ENCODE results near the gene IFT122.

IFT122 gene

GRCh38 chr3:129556890-129557547 is 117.0 kb downstream of the IFT122 start:
- Histone ChIP-seq H3K4me1 (ENCODE audit: control insufficient read depth, insufficient read depth, low read length) (peaks cover 72% of the 10 kb centered on the region), H3K9ac (ENCODE audit: low read length) (peak overlapping the region; percentile 94), H3K36me3 (ENCODE audit: control insufficient read depth, insufficient read depth, low read length, severe bottlenecking) (peaks cover 46% of the 10 kb centered on the region), H3K4me3 (ENCODE audit: low read length) (peak overlapping the region; percentile 50), H3K9me3 (ENCODE audit: control insufficient read depth, low read length) (no peaks in the 10 kb centered on the region), H3K27me3 (replicated peaks; ENCODE audit: control insufficient read depth, insufficient read depth, low read length) (no peaks in the 10 kb centered on the region)
- DNase-seq (ENCODE audit: low read depth) = no peak

GRCh38 chr3:129557548-129557894 is 117.5 kb downstream of the IFT122 start:
- peak overlapping the region; percentile 94 for H3K9ac ChIP-seq (ENCODE audit: low read length)
- H3K27me3 ChIP-seq (replicated peaks; ENCODE audit: control insufficient read depth, insufficient read depth, low read length) = no peaks in the 10 kb centered on the region
- DNase-seq (ENCODE audit: low read depth) = no peak
- H3K4me1 ChIP-seq (ENCODE audit: control insufficient read depth, insufficient read depth, low read length) = peaks cover 77% of the 10 kb centered on the region
- H3K36me3 ChIP-seq (ENCODE audit: control insufficient read depth, insufficient read depth, low read length, severe bottlenecking) = peaks cover 51% of the 10 kb centered on the region
- no peak overlapping the region for H3K4me3 ChIP-seq (ENCODE audit: low read length)
- H3K9me3 ChIP-seq (ENCODE audit: control insufficient read depth, low read length) = no peaks in the 10 kb centered on the region

GRCh38 chr3:129558081-129558771 is 118.2 kb downstream of the IFT122 start:
- Histone ChIP-seq H3K9me3 (ENCODE audit: control insufficient read depth, low read length) (no peaks in the 10 kb centered on the region), H3K36me3 (ENCODE audit: control insufficient read depth, insufficient read depth, low read length, severe bottlenecking) (peaks cover 58% of the 10 kb centered on the region), H3K4me1 (ENCODE audit: control insufficient read depth, insufficient read depth, low read length) (peaks cover 80% of the 10 kb centered on the region), H3K9ac (ENCODE audit: low read length) (peak overlapping the region; percentile 94), H3K27me3 (replicated peaks; ENCODE audit: control insufficient read depth, insufficient read depth, low read length) (no peaks in the 10 kb centered on the region), H3K4me3 (ENCODE audit: low read length) (no peak overlapping the region)
- no peak for DNase-seq (ENCODE audit: low read depth)

- Histone ChIP-seq H3K36me3 (ENCODE audit: control insufficient read depth, insufficient read depth, low read length, severe bottlenecking) (peaks cover 58% of the 10 kb centered on the region), H3K4me1 (ENCODE audit: control insufficient read depth, insufficient read depth, low read length) (peaks cover 88% of the 10 kb centered on the region), H3K27me3 (replicated peaks; ENCODE audit: control insufficient read depth, insufficient read depth, low read length) (no peaks in the 10 kb centered on the region), H3K4me3 (ENCODE audit: low read length) (no peak overlapping the region), H3K9ac (ENCODE audit: low read length) (peak overlapping the region; percentile 94), H3K9me3 (ENCODE audit: control insufficient read depth, low read length) (no peaks in the 10 kb centered on the region)
- peak; percentile 63 for DNase-seq (ENCODE audit: low read depth)
These were observed 118.9 kb downstream of the IFT122 start for GRCh38 chr3:129558772-129559564.

GRCh38 chr3:129559565-129560079 is 119.6 kb downstream of the IFT122 start:
- Histone ChIP-seq H3K4me1 (ENCODE audit: control insufficient read depth, insufficient read depth, low read length) (peaks cover 88% of the 10 kb centered on the region), H3K4me3 (ENCODE audit: low read length) (peak overlapping the region; percentile 69), H3K36me3 (ENCODE audit: control insufficient read depth, insufficient read depth, low read length, severe bottlenecking) (peaks cover 58% of the 10 kb centered on the region), H3K27me3 (replicated peaks; ENCODE audit: control insufficient read depth, insufficient read depth, low read length) (no peaks in the 10 kb centered on the region), H3K9ac (ENCODE audit: low read length) (peak overlapping the region; percentile 94), H3K9me3 (ENCODE audit: control insufficient read depth, low read length) (no peaks in the 10 kb centered on the region)
- DNase-seq (ENCODE audit: low read depth) = no peak

GRCh38 chr3:129560269-129560787 is 120.3 kb downstream of the IFT122 start:
- peaks cover 94% of the 10 kb centered on the region for H3K4me1 ChIP-seq (ENCODE audit: control insufficient read depth, insufficient read depth, low read length)
- peaks cover 60% of the 10 kb centered on the region for H3K36me3 ChIP-seq (ENCODE audit: control insufficient read depth, insufficient read depth, low read length, severe bottlenecking)
- no peaks in the 10 kb centered on the region for H3K27me3 ChIP-seq (replicated peaks; ENCODE audit: control insufficient read depth, insufficient read depth, low read length)
- H3K9me3 ChIP-seq (ENCODE audit: control insufficient read depth, low read length) = no peaks in the 10 kb centered on the region
- DNase-seq (ENCODE audit: low read depth) = peak; percentile 83
- H3K9ac ChIP-seq (ENCODE audit: low read length) = peak overlapping the region; percentile 94
- peak overlapping the region; percentile 69 for H3K4me3 ChIP-seq (ENCODE audit: low read length)

GRCh38 chr3:129560911-129561594 is 121.0 kb downstream of the IFT122 start:
- Histone ChIP-seq H3K9me3 (ENCODE audit: control insufficient read depth, low read length) (no peaks in the 10 kb centered on the region), H3K9ac (ENCODE audit: low read length) (peak overlapping the region; percentile 94), H3K36me3 (ENCODE audit: control insufficient read depth, insufficient read depth, low read length, severe bottlenecking) (peaks cover 62% of the 10 kb centered on the region), H3K27me3 (replicated peaks; ENCODE audit: control insufficient read depth, insufficient read depth, low read length) (no peaks in the 10 kb centered on the region), H3K4me3 (ENCODE audit: low read length) (peak overlapping the region; percentile 69), H3K4me1 (ENCODE audit: control insufficient read depth, insufficient read depth, low read length) (peaks cover 91% of the 10 kb centered on the region)
- peak; percentile 95 for DNase-seq (ENCODE audit: low read depth)

- DNase-seq (ENCODE audit: low read depth) = no peak
- Histone ChIP-seq H3K9me3 (ENCODE audit: control insufficient read depth, low read length) (no peaks in the 10 kb centered on the region), H3K4me3 (ENCODE audit: low read length) (no peak overlapping the region), H3K4me1 (ENCODE audit: control insufficient read depth, insufficient read depth, low read length) (peaks cover 84% of the 10 kb centered on the region), H3K27me3 (replicated peaks; ENCODE audit: control insufficient read depth, insufficient read depth, low read length) (no peaks in the 10 kb centered on the region), H3K36me3 (ENCODE audit: control insufficient read depth, insufficient read depth, low read length, severe bottlenecking) (peaks cover 62% of the 10 kb centered on the region), H3K9ac (ENCODE audit: low read length) (peak overlapping the region; percentile 94)
These were observed 121.7 kb downstream of the IFT122 start for GRCh38 chr3:129561619-129562248.

GRCh38 chr3:129562803-129563202 is 122.8 kb downstream of the IFT122 start:
- Histone ChIP-seq H3K9me3 (ENCODE audit: control insufficient read depth, low read length) (no peaks in the 10 kb centered on the region), H3K4me1 (ENCODE audit: control insufficient read depth, insufficient read depth, low read length) (peaks cover 74% of the 10 kb centered on the region), H3K27me3 (replicated peaks; ENCODE audit: control insufficient read depth, insufficient read depth, low read length) (no peaks in the 10 kb centered on the region), H3K9ac (ENCODE audit: low read length) (peak overlapping the region; percentile 5), H3K4me3 (ENCODE audit: low read length) (no peak overlapping the region), H3K36me3 (ENCODE audit: control insufficient read depth, insufficient read depth, low read length, severe bottlenecking) (peaks cover 66% of the 10 kb centered on the region)
- DNase-seq (ENCODE audit: low read depth) = no peak

GRCh38 chr3:129563332-129563731 is 123.3 kb downstream of the IFT122 start:
- peaks cover 62% of the 10 kb centered on the region for H3K36me3 ChIP-seq (ENCODE audit: control insufficient read depth, insufficient read depth, low read length, severe bottlenecking)

More at GRCh38 chr3:129563332-129563731, 123.3 kb downstream of the IFT122 start:
- peaks cover 68% of the 10 kb centered on the region for H3K4me1 ChIP-seq (ENCODE audit: control insufficient read depth, insufficient read depth, low read length)
- H3K4me3 ChIP-seq (ENCODE audit: low read length) = no peak overlapping the region
- no peaks in the 10 kb centered on the region for H3K9me3 ChIP-seq (ENCODE audit: control insufficient read depth, low read length)
- peak overlapping the region; percentile 74 for H3K9ac ChIP-seq (ENCODE audit: low read length)
- H3K27me3 ChIP-seq (replicated peaks; ENCODE audit: control insufficient read depth, insufficient read depth, low read length) = no peaks in the 10 kb centered on the region
- no peak for DNase-seq (ENCODE audit: low read depth)

Measured in adipocyte (in vitro differentiated cells).